Suprapubic skin (tissue), 4 donors: ENCODE results near the gene SMURF2.

Experiments
- EP300 ChIP-seq: sonication (generic); formaldehyde crosslinking; IDR thresholded peaks from one replicate; pipeline ENCODE4 v1.6.1; 2017; ENCODE audit warnings: antibody characterized with exemption
- POLR2AphosphoS5 ChIP-seq, 3 donors: sonication (generic); formaldehyde crosslinking; IDR thresholded peaks; one replicate each; pipeline ENCODE4 v1.6.1; 2017; ENCODE audit warnings: antibody characterized with exemption in 3 of 3
- TF ChIP-seq, protein P1 (sequence below), 2 donors: fragments of 200-600 bp in 1 of 2; fragments of 450-650 bp in 1 of 2; sonication (generic) in 1 of 2; IDR thresholded peaks; one replicate each; pipeline ENCODE4 v1.5.1; 2016 to 2019; ENCODE audit warnings: antibody characterized with exemption in 2 of 2, mild to moderate bottlenecking in 1 of 2, moderate library complexity in 1 of 2

DNA sequence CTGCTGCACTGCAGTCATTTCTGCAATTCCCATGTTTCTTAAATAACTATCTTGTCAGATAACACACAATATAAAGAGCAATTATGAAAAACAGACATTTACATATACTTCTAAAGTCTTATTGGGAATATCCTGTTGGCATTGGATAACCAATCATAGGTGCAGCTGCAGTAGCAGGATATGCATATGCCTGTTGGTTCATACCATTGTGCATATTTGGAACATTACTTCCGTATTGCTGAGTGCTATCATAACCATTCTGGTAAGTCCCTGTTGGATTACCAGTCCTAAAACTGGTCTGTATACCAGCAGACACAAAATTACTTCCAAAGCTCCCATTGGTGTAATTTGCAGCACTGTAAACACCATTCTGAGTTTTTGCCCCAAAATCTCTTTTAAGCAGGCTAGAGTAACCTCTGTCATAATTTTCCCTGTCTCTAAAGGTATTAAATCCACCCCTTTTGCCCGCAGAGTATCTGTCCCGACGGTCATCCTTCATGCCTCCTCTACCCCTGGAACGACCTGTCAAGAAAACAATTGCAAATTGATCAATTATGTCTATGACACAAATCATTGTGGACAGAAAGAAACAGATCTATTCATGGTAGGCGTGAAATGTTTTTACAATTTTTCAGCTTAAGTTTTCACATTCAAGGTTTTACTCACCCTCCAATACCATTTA is 162.2 kb downstream of the SMURF2 start:
- no peak for TF ChIP-seq POLR2AphosphoS5 (IDR thresholded peaks at IDR 0.05)
- no peak for TF ChIP-seq EP300
- TF ChIP-seq, protein P1, sequence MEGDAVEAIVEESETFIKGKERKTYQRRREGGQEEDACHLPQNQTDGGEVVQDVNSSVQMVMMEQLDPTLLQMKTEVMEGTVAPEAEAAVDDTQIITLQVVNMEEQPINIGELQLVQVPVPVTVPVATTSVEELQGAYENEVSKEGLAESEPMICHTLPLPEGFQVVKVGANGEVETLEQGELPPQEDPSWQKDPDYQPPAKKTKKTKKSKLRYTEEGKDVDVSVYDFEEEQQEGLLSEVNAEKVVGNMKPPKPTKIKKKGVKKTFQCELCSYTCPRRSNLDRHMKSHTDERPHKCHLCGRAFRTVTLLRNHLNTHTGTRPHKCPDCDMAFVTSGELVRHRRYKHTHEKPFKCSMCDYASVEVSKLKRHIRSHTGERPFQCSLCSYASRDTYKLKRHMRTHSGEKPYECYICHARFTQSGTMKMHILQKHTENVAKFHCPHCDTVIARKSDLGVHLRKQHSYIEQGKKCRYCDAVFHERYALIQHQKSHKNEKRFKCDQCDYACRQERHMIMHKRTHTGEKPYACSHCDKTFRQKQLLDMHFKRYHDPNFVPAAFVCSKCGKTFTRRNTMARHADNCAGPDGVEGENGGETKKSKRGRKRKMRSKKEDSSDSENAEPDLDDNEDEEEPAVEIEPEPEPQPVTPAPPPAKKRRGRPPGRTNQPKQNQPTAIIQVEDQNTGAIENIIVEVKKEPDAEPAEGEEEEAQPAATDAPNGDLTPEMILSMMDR (IDR thresholded peaks at IDR 0.05): no peak
